HG03108 (cell line): ENCODE measurements around the gene UBFD1.
"Not testable (repeated sequence)": the region's sequence is repeated elsewhere in the genome, so short reads cannot be mapped to it uniquely, and the experiment has no call there.

Experiments used
- ATAC-seq: cut with Tn5 transposase; IDR thresholded peaks from one replicate; pipeline ENCODE4 v1.9.1; 2021; ENCODE audit warnings: moderate library complexity; ENCODE audit not compliant: unreplicated experiment

The UBFD1 gene

DNA sequence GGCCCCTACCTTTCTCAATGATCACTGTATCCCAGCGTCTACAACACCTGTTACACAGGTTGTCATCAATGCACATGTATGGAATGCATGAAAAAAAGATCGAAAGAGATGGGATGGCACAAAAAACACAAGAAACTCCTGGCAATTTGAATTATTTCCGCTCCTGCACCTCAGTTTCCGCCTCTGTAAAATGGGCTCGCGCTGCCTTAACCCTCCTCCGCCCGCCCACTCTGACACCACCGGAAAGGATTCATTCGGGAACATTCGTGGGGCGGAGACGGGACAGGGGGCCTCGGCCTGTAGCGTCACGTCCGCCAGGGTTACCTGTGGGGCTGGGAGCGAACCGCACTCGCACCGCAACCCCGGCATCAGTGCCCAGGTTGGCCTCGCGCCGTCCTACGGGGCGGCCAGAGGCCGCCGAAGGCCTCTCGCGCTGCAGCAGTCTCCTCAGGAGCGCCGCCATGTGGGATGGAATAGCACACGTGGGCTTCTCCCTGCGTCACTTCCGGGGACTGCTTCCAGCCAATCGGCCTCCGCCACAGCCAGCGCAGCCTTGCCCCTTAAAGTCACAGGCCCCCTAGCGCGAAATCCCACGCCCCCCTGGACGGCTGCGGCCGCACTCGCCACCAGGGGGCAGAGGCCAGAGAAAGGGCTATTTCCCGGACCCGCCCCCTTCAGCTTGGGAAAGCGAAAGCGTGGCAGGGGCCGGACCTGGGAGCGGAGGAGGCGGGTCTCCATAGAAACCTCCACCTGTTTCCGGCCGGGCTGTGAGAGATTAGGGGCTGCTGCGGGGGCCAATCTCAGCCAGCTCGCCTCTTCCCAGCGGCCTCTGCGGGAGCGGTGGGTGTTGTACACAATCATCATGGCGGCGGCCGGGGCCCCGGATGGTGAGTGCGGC is at the start of gene UBFD1, which contains the start of gene EARS2:
Gene UBFD1, plus strand, starts transcription at position 847 of the 898 bp plus-strand sequence. Its CDS starts 16 bp downstream, at position 863.
Gene EARS2, minus strand, starts transcription at position 470 of the 898 bp plus-strand sequence. Its CDS starts 7 bp downstream, at position 463.
- ATAC-seq, result peak; percentile 91

- ATAC-seq, result no peak
Observed at GRCh38 chr16:23508589-23509440, 48.7 kb upstream of the UBFD1 start.

GRCh38 chr16:23509441-23509754 is 48.1 kb upstream of the UBFD1 start:
- ATAC-seq, result no peak

DNA sequence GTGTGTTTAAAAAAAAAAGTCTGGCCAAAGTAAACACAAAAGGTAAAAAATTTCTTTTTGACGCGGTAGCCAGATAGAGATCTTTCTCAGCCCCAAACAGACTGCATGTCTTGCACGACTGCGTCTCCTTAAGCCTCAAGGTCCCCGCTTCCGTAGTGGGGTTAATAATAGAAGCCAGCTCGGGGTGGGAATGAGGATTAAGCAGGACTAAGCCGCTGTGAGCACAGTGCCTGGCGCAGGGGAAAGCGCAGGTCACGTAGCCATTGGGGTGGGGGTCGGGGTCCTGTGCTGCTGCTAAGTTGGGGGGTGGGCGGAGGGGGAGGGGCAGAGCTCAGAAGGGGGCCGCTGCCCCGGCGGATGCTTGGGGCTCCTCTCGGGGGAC is 47.8 kb upstream of the UBFD1 start:
- no peak for ATAC-seq

DNA sequence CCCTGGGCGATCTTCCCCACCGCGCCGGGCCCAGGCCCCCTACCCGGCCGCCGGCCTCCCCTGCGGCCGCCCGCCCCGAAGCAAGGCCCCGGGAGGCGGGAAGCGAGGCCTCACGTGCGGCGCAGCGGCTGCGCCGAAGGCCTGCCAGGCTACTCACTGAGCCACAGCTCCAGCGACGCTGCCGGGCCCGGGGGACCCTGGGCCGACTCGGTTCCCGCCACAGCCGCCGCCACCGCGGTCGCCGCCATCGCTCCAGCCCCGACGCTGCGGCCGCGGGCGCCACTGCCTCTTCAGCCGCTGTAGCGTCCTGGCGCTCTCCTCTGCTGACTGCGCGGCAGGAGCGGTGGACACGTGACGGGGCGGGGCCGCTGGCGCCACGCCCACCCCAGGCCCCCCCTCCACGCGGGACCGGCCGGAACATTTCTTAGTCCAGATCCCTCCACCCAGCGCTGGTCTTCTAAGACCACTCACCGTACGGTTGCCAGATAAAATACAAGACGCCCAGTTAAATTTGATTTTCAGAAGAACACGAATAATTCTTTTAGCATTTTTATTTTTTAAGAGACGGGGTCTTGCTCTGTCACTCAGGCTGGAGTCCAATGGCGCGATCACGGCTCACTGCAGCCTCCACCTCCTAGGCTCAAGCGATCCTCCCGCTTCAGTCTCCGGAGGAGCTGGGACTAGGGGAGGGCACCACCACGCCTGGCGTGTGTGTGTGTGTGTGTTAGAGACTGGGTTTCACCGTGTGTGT is 47.2 kb upstream of the UBFD1 start, which contains the start of gene GGA2:
Gene GGA2, minus strand, starts transcription at position 331 of the 751 bp plus-strand sequence. Its CDS starts 83 bp downstream, at position 248.
- ATAC-seq, result peak; percentile 79

DNA sequence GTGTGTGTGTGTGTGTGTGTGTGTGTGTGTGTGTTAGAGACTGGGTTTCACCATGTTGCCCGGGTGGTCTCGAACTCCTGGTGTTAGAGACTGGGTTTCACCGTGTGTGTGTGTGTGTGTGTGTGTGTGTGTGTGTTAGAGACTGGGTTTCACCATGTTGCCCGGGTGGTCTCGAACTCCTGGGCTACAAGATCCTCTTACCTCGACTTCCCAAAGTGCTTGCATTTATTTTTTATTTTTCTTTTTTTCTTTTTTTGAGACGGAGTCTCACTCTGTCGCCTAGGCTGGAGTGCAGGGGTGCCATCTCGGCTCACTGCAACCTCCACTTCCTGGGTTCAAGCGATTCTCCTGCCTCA is 46.6 kb upstream of the UBFD1 start:
- not testable (repeated sequence) for ATAC-seq

DNA sequence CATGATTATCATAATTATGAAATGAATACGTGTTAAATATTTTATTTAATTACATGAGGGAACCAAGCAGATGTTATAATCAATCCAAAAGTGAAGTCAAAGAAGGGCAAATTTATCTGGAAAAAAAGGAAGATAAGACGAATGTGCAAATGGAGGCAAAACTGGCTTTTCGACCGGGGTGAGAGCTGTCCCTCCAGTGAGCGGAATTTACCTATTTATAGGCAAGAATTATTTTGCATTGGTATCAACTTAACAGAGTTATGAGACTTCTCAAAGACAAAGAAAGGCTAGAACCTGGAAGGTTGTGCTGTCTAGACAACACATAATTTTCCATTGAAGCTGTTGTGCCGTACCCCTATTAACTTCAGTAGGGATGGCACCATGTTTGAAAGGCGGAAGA is 45.8 kb upstream of the UBFD1 start:
- ATAC-seq, result no peak

- ATAC-seq, result no peak
Observed at GRCh38 chr16:23512168-23512695, 45.3 kb upstream of the UBFD1 start.

- ATAC-seq, result no peak
Observed at GRCh38 chr16:23514381-23515152, 43.0 kb upstream of the UBFD1 start.

DNA sequence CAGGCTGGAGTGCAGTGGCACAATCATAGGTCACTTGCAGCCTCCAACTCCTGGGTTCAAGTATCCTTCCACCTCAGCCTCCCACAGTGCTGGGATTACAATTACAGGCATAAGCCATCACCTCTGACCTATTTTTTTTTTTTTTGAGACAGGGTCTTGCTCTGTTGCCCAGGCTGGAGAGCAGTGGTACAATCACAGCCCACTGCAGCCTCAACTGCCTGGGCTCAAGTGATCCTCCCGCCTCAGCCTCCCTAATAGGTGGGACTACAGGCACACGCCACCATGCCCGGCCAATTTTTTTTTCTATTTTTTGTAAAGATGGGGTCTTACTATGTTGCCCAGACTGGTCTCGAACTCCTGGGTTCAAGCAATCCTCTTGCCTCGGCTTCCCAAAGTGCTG is 41.6 kb upstream of the UBFD1 start:
- no peak for ATAC-seq

- ATAC-seq, result no peak
Observed at GRCh38 chr16:23516366-23517137, 41.0 kb upstream of the UBFD1 start.

DNA sequence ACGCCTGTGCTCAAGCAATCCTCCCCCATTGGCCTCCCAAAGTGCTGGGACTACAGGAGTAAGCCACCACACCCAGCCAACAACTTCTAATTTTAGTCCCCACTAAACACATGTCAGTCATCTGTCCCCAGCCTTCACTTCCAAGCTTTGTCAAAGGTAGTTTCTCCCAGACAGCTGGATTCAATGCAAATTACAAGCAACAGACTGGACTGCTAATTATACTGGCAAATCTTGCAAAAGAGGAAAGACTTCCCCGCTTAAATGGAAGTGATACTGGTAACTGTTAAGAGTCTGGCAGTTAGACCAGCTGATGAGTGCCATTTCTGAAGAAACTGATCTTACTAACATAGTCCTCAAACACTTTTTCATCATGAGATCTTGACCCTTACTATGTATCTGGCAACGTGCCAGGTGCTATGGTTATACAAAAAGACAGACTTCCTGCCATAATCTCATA is 39.1 kb upstream of the UBFD1 start:
- ATAC-seq, result peak; percentile 42

DNA sequence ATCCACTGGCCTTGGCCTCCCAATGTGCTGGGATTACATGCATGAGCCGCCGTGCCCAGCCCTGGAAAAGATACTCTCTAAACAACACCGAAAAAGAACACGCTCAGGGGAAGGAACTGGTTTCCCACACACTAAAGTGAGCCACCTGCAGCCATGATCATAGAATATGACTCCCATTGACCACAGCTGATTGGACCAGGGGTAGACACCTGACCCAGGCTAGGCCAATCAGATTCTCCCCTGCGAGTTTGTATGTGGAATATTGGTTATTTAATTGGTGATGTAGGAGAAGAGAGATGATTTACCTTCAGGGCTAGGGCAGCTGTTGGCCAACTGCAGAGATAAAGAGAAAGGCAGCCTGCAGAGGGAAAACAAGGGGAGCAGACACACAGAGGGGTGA is 38.2 kb upstream of the UBFD1 start:
- ATAC-seq, result no peak

DNA sequence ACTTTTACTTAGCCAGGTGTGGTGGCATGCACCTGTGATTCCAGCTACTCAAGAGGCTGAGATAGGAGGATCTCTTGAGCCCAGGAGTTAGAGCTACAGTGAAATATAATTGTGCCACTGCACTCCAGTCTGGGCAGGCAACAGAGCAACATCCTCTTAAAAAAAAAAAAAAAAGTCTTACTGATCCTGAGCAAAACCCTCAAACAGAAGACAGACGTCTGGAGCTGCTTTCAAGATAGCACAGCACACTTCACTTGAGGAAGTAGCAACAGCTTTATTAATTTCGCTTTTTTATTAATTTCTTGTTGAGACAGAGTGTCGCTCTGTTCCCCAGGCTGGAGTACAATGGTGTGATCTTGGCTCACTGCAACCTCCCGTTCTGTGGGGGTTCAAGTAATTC is 37.0 kb upstream of the UBFD1 start:
- ATAC-seq, result no peak

DNA sequence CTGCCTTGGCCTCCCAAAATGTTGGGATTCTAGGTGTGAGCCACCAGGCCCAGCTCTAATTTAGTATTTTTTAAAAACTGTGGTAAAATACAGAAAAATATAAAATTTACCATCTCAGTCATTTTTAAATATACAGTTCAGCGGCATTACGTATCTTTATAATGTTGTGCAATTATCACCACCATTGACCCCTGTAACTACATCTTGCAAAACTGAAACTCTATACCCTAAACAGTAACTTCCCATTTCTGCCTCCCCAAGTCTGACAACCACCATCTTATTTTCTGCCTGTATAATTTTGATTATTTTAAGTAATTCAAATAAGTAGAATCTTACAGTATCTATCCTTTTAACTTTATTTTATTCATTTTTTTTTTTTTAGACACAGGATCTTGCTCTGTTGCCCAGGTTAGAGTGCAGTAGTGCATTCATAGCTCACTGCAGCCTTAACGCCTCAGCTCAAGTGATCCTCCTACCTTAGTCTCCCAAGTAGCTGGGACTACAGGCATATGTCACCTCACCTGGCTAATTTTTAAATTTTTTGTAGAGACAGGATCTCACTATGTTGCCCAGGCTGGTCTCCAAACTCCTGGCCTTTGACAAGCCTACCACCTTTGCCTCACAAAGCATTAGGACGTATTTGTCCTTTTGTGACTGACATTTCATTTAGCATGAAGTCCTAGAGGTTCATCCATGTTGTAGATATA is 36.3 kb upstream of the UBFD1 start:
- no peak for ATAC-seq

DNA sequence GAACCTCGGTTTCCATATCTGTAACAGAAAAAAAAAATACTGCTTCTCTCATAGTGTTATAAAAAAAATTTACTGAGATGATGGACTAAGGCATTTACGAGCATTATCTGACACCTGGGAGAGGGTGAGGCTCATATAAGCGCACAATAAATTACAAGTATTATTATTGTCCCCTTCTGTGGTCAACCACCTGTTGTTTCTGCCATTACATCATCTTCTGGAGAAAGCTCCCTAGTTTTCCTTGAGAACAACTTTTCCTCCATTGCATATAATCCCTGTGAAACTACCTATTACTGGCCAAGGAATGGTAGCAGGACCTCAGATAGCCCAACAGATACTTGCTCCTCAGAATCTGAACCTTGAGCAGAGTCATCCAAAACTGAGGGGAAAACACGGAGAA is 35.6 kb upstream of the UBFD1 start:
- no peak for ATAC-seq

DNA sequence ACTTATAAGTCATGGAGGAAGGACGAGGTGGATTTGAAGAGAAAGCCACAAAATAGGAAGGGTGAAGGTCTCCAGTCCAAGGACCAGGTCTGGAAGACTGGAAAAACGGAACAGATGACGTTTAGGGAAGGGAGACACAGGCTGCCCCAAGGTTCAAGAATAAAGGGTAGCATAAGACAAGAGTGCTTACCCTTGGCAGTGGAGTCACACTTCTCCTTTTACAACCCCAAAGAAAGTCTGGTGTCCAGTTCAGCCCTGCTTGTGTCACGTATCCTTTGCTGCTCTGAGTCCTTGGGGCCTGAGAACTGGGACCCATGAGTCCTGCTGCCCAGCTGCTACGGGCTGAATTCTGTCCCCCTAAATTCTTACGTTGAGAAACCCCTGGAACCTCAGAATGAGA is 34.2 kb upstream of the UBFD1 start:
- no peak for ATAC-seq

- ATAC-seq, result no peak
Observed at GRCh38 chr16:23523876-23524385, 33.6 kb upstream of the UBFD1 start.
